Natural killer cell treated with Interleukin-12 subunit alpha and Interleukin-12 subunit beta and Interleukin-15 and Interleukin-18, amount 100 ng/mL, for 72 hours (primary cell): ENCODE results near the gene MMP24OS. TPM values are rescaled to one million over a fixed set of nuclear protein-coding genes. Genes with fewer than 3 reads are reported as not detected.

Source experiments
- ATAC-seq, 2 donors: fragments of 150-1000 bp; cut with Tn5 transposase in 1 of 2; sonication (Bioruptor Pico), chemical (Tn5 transposase) in 1 of 2; 2 replicates each; pipeline ENCODE4 v1.10.0; 2021
- DNase-seq: peaks from one replicate; pipeline ENCODE4 v3.0.0; 2022; ENCODE audit warnings: low spot score
- H3K27ac Mint-ChIP-seq, 2 donors: 1 replicate in 1 of 2; 2 replicates in 1 of 2; pipeline ENCODE4 v1.8.0; 2022; ENCODE audit warnings: mixed read lengths in 2 of 2, mild to moderate bottlenecking in 1 of 2, moderate library complexity in 1 of 2
- H3K27me3 Mint-ChIP-seq, 2 donors: 1 replicate in 1 of 2; 2 replicates in 1 of 2; pipeline ENCODE4 v1.8.0; 2022; ENCODE audit warnings: mixed read lengths in 2 of 2
- H3K36me3 Mint-ChIP-seq: one replicate; pipeline ENCODE4 v1.8.0; 2022; ENCODE audit warnings: mixed read lengths
- H3K4me1 Mint-ChIP-seq, 2 donors: 1 replicate in 1 of 2; 2 replicates in 1 of 2; pipeline ENCODE4 v1.8.0; 2022; ENCODE audit warnings: low read depth in 2 of 2, mixed read lengths in 2 of 2, mild to moderate bottlenecking in 1 of 2
- H3K4me3 Mint-ChIP-seq: one replicate; pipeline ENCODE4 v1.8.0; 2022; ENCODE audit warnings: mixed read lengths
- H3K9me3 Mint-ChIP-seq: 2 replicates; pipeline ENCODE4 v1.8.0; 2022; ENCODE audit warnings: mixed read lengths
- total RNA-seq, 2 donors: library from RNA; stranded (reverse); gene quantifications; one replicate each; pipeline ENCODE4 v1.2.3, GENCODE V29; 2022

Gene MMP24OS
- total RNA-seq, 2 donors from 2014 or later = 35.6 to 51.2 TPM

GRCh38 chr20:35252037-35252461, 25.9 kb downstream of the MMP24OS start:
- Mint-ChIP-seq H3K27ac (peak overlapping the region; percentile 78 to 79), H3K9me3 (no peaks in the 10 kb centered on the region), H3K36me3 (no peaks in the 10 kb centered on the region), H3K27me3 (no peaks in the 10 kb centered on the region), H3K4me1 (peaks cover 23 to 33% of the 10 kb centered on the region in 2 donors), H3K4me3 (peak overlapping the region; percentile 73)
- DNase-seq (peak; percentile 68), ATAC-seq (peak; percentile 92 to 93)

- ATAC-seq (no peak), DNase-seq (no peak)
- peak overlapping the region; percentile 78 to 79 for H3K27ac Mint-ChIP-seq
- H3K36me3 Mint-ChIP-seq = no peaks in the 10 kb centered on the region
- peak overlapping the region; percentile 73 for H3K4me3 Mint-ChIP-seq
- no peaks in the 10 kb centered on the region for H3K9me3 Mint-ChIP-seq
- peaks cover 23 to 33% of the 10 kb centered on the region in 2 donors for H3K4me1 Mint-ChIP-seq
- no peaks in the 10 kb centered on the region for H3K27me3 Mint-ChIP-seq
These were observed 26.3 kb downstream of the MMP24OS start for GRCh38 chr20:35251613-35251940.

GRCh38 chr20:35248641-35249475, 29.1 kb downstream of the MMP24OS start:
- H3K4me3 Mint-ChIP-seq = no peak overlapping the region
- no peaks in the 10 kb centered on the region for H3K36me3 Mint-ChIP-seq
- H3K4me1 Mint-ChIP-seq = peaks cover 23 to 28% of the 10 kb centered on the region in 2 donors
- H3K27me3 Mint-ChIP-seq = no peaks in the 10 kb centered on the region
- H3K27ac Mint-ChIP-seq = no peak overlapping the region
- ATAC-seq (no peak), DNase-seq (no peak)
- no peaks in the 10 kb centered on the region for H3K9me3 Mint-ChIP-seq

GRCh38 chr20:35246723-35247122, 31.2 kb downstream of the MMP24OS start:
- Mint-ChIP-seq H3K4me1 (peaks cover 14 to 19% of the 10 kb centered on the region in 2 donors), H3K4me3 (no peak overlapping the region), H3K27ac (no peak overlapping the region), H3K9me3 (no peaks in the 10 kb centered on the region), H3K27me3 (no peaks in the 10 kb centered on the region), H3K36me3 (no peaks in the 10 kb centered on the region)
- no peak for DNase-seq
- no peak for ATAC-seq

GRCh38 chr20:35243986-35244385, 33.9 kb downstream of the MMP24OS start:
- no peak for ATAC-seq
- DNase-seq = no peak
- no peak overlapping the region for H3K27ac Mint-ChIP-seq
- no peaks in the 10 kb centered on the region for H3K36me3 Mint-ChIP-seq
- peaks cover 14 to 17% of the 10 kb centered on the region in 2 donors for H3K4me1 Mint-ChIP-seq
- no peaks in the 10 kb centered on the region for H3K9me3 Mint-ChIP-seq
- no peak overlapping the region for H3K4me3 Mint-ChIP-seq
- no peaks in the 10 kb centered on the region for H3K27me3 Mint-ChIP-seq

- ATAC-seq = no peak
- Mint-ChIP-seq H3K4me1 (peaks cover 21 to 22% of the 10 kb centered on the region in 2 donors), H3K27ac (no peak overlapping the region), H3K9me3 (no peaks in the 10 kb centered on the region), H3K4me3 (no peak overlapping the region), H3K36me3 (no peaks in the 10 kb centered on the region), H3K27me3 (no peaks in the 10 kb centered on the region)
- no peak for DNase-seq
These were observed 34.6 kb downstream of the MMP24OS start for GRCh38 chr20:35243317-35243716.

GRCh38 chr20:35240811-35241293, 37.1 kb downstream of the MMP24OS start:
- Mint-ChIP-seq H3K9me3 (no peaks in the 10 kb centered on the region), H3K4me3 (no peak overlapping the region), H3K4me1 (peaks cover 23 to 28% of the 10 kb centered on the region in 2 donors), H3K27ac (no peak overlapping the region), H3K27me3 (no peaks in the 10 kb centered on the region), H3K36me3 (no peaks in the 10 kb centered on the region)
- ATAC-seq (no peak), DNase-seq (no peak)

- H3K9me3 Mint-ChIP-seq = no peaks in the 10 kb centered on the region
- peaks cover 23 to 28% of the 10 kb centered on the region in 2 donors for H3K4me1 Mint-ChIP-seq
- DNase-seq = no peak
- no peak for ATAC-seq
- no peak overlapping the region for H3K27ac Mint-ChIP-seq
- H3K36me3 Mint-ChIP-seq = no peaks in the 10 kb centered on the region
- no peak overlapping the region for H3K4me3 Mint-ChIP-seq
- no peaks in the 10 kb centered on the region for H3K27me3 Mint-ChIP-seq
These were observed 37.7 kb downstream of the MMP24OS start for GRCh38 chr20:35240083-35240810.

GRCh38 chr20:35238735-35239134, 39.2 kb downstream of the MMP24OS start:
- DNase-seq (no peak), ATAC-seq (peak; percentile 42 to 71)
- Mint-ChIP-seq H3K4me3 (no peak overlapping the region), H3K27me3 (no peaks in the 10 kb centered on the region), H3K9me3 (no peaks in the 10 kb centered on the region), H3K4me1 (peaks cover 23 to 28% of the 10 kb centered on the region in 2 donors), H3K36me3 (no peaks in the 10 kb centered on the region), H3K27ac (peak overlapping the region in 1 of 2 donors; percentile 1)

GRCh38 chr20:35238170-35238569, 39.8 kb downstream of the MMP24OS start:
- H3K27me3 Mint-ChIP-seq = no peaks in the 10 kb centered on the region
- no peaks in the 10 kb centered on the region for H3K36me3 Mint-ChIP-seq
- DNase-seq (no peak), ATAC-seq (peak; percentile 61 to 66)
- H3K4me1 Mint-ChIP-seq = peaks cover 23 to 28% of the 10 kb centered on the region in 2 donors
- H3K4me3 Mint-ChIP-seq = peak overlapping the region; percentile 2
- peak overlapping the region in 1 of 2 donors; percentile 1 for H3K27ac Mint-ChIP-seq
- no peaks in the 10 kb centered on the region for H3K9me3 Mint-ChIP-seq

GRCh38 chr20:35237486-35237885, 40.4 kb downstream of the MMP24OS start:
- no peaks in the 10 kb centered on the region for H3K36me3 Mint-ChIP-seq
- H3K4me3 Mint-ChIP-seq = no peak overlapping the region
- DNase-seq (no peak), ATAC-seq (no peak)
- no peaks in the 10 kb centered on the region for H3K9me3 Mint-ChIP-seq
- no peaks in the 10 kb centered on the region for H3K27me3 Mint-ChIP-seq
- H3K27ac Mint-ChIP-seq = no peak overlapping the region
- peaks cover 23 to 28% of the 10 kb centered on the region in 2 donors for H3K4me1 Mint-ChIP-seq

GRCh38 chr20:35235881-35236280, 42.0 kb downstream of the MMP24OS start:
- H3K36me3 Mint-ChIP-seq = peaks cover 2% of the 10 kb centered on the region
- no peak overlapping the region for H3K27ac Mint-ChIP-seq
- H3K4me3 Mint-ChIP-seq = no peak overlapping the region
- H3K9me3 Mint-ChIP-seq = no peaks in the 10 kb centered on the region
- ATAC-seq (no peak), DNase-seq (no peak)
- H3K4me1 Mint-ChIP-seq = peaks cover 23 to 28% of the 10 kb centered on the region in 2 donors
- no peaks in the 10 kb centered on the region for H3K27me3 Mint-ChIP-seq

GRCh38 chr20:35232575-35232974, 45.3 kb downstream of the MMP24OS start:
- ATAC-seq (no peak), DNase-seq (no peak)
- Mint-ChIP-seq H3K36me3 (peaks cover 9% of the 10 kb centered on the region), H3K9me3 (no peaks in the 10 kb centered on the region), H3K4me1 (peaks cover 0 to 3% of the 10 kb centered on the region in 2 donors), H3K4me3 (no peak overlapping the region), H3K27ac (no peak overlapping the region), H3K27me3 (peaks cover 4 to 11% of the 10 kb centered on the region in 2 donors)
